ENCODE measurements around the gene ZBTB32. TPM values are rescaled to one million over a fixed set of nuclear protein-coding genes. Genes with fewer than 3 reads are reported as not detected.

ZBTB32 gene
- total and polyA plus RNA-seq, 2 experiments from 2014 or later = 0.65 TPM; not detected in 1

GRCh38 chr19:35748106-35749020, 44.0 kb downstream of the ZBTB32 start, which contains the start of gene LIN37 (continued):
- TF ChIP-seq ZNF462 (CRISPR knock-in tag; IDR thresholded peaks at IDR 0.05) (no peak), CREB1 (CRISPR knock-in tag; IDR thresholded peaks at IDR 0.05; ENCODE audit: low read depth) (peak; percentile 86), ETS1 (IDR thresholded peaks at IDR 0.05) (peak; percentile 99), CTCF (conservative IDR thresholded peaks at IDR 0.05; ENCODE audit: low read depth in 2 of 2) (no peak), STAT1 (IDR thresholded peaks at IDR 0.05; ENCODE audit: unreplicated experiment) (no peak), POLR2AphosphoS5 (IDR thresholded peaks at IDR 0.05; ENCODE audit: low read depth) (peak; percentile 71), EZH2phosphoT487 (IDR thresholded peaks at IDR 0.05; ENCODE audit: unreplicated experiment) (no peak)
